ENCODE measurements around the gene SKOR2. TPM values are rescaled to one million over a fixed set of nuclear protein-coding genes. Genes with fewer than 3 reads are reported as not detected.
"Not testable (repeated sequence)": the region's sequence is repeated elsewhere in the genome, so short reads cannot be mapped to it uniquely, and the experiment has no call there.

SKOR2 gene
- total RNA-seq, 4 donors from 2014 or later, result not detected

GRCh38 chr18:47168913-47169312 lies 82.5 kb downstream of the SKOR2 start:
- ATAC-seq (no peak), DNase-seq (no peak)
- H3K36me3 ChIP-seq, result no peaks in the 10 kb centered on the region
- H3K4me3 ChIP-seq, result no peak overlapping the region
- in situ Hi-C loops (cut with MboI; ENCODE audit: low sequenced_read_pairs in 4 of 4) (no loop called here), intact Hi-C loops (cut with DNase I; ENCODE audit: low total_unique reads) (no loop called here)
- no peak for TF ChIP-seq POLR2A (IDR thresholded peaks at IDR 0.05)
- TF ChIP-seq CTCF (IDR thresholded peaks at IDR 0.05 in 4 of 5, conservative IDR thresholded peaks at IDR 0.05 in 1 of 5), result no peak
- peaks cover 0 to 21% of the 10 kb centered on the region in 2 donors for H3K4me1 ChIP-seq
- H3K9me3 ChIP-seq, result no peaks in the 10 kb centered on the region
- H3K27ac ChIP-seq, result no peak overlapping the region
- H3K27me3 ChIP-seq, result no peaks in the 10 kb centered on the region

- H3K27ac ChIP-seq, result no peak overlapping the region
- ATAC-seq, result no peak
- no peak for TF ChIP-seq CTCF (IDR thresholded peaks at IDR 0.05 in 4 of 5, conservative IDR thresholded peaks at IDR 0.05 in 1 of 5)
- TF ChIP-seq POLR2A (IDR thresholded peaks at IDR 0.05), result no peak
- intact Hi-C loops (cut with DNase I; ENCODE audit: low total_unique reads), result no loop called here
- H3K36me3 ChIP-seq, result no peaks in the 10 kb centered on the region
- in situ Hi-C loops (cut with MboI; ENCODE audit: low sequenced_read_pairs in 4 of 4), result no loop called here
- no peaks in the 10 kb centered on the region for H3K9me3 ChIP-seq
- no peak for DNase-seq
- H3K4me1 ChIP-seq, result peaks cover under 1 to 17% of the 10 kb centered on the region in 2 donors
- H3K27me3 ChIP-seq, result no peaks in the 10 kb centered on the region
- no peak overlapping the region for H3K4me3 ChIP-seq
Observed at GRCh38 chr18:47168509-47168908, 83.0 kb downstream of the SKOR2 start.

GRCh38 chr18:47166294-47166693 lies 85.2 kb downstream of the SKOR2 start:
- TF ChIP-seq CTCF (IDR thresholded peaks at IDR 0.05 in 4 of 5, conservative IDR thresholded peaks at IDR 0.05 in 1 of 5), result no peak
- no peak for TF ChIP-seq POLR2A (IDR thresholded peaks at IDR 0.05)

GRCh38 chr18:47163241-47163640 lies 88.2 kb downstream of the SKOR2 start:
- intact Hi-C loops (cut with DNase I; ENCODE audit: low total_unique reads) (no loop called here), in situ Hi-C loops (cut with MboI; ENCODE audit: low sequenced_read_pairs in 4 of 4) (no loop called here)
- no peak overlapping the region for H3K4me3 ChIP-seq
- no peaks in the 10 kb centered on the region for H3K27me3 ChIP-seq
- DNase-seq, result no peak
- H3K36me3 ChIP-seq, result no peaks in the 10 kb centered on the region
- ATAC-seq, result no peak
- no peaks in the 10 kb centered on the region for H3K9me3 ChIP-seq
- H3K27ac ChIP-seq, result no peak overlapping the region
- peaks cover 3 to 8% of the 10 kb centered on the region in 2 donors for H3K4me1 ChIP-seq
- TF ChIP-seq POLR2A (IDR thresholded peaks at IDR 0.05) (no peak), CTCF (IDR thresholded peaks at IDR 0.05 in 4 of 5, conservative IDR thresholded peaks at IDR 0.05 in 1 of 5) (no peak)

More at GRCh38 chr18:47166294-47166693, 85.2 kb downstream of the SKOR2 start:
- H3K9me3 ChIP-seq, result no peaks in the 10 kb centered on the region
- H3K36me3 ChIP-seq, result no peaks in the 10 kb centered on the region
- ATAC-seq, result no peak
- H3K27ac ChIP-seq, result peak overlapping the region in 1 of 4 donors; percentile 62
- peaks cover 3 to 8% of the 10 kb centered on the region in 2 donors for H3K4me1 ChIP-seq
- no peaks in the 10 kb centered on the region for H3K27me3 ChIP-seq
- DNase-seq, result no peak
- intact Hi-C loops (cut with DNase I; ENCODE audit: low total_unique reads), result loop anchor here (2.0 kb wide), 1 partner anchor 15 kb away; the partner anchor contains the start of gene HDHD2
- in situ Hi-C loops (cut with MboI; ENCODE audit: low sequenced_read_pairs in 4 of 4), result no loop called here
- no peak overlapping the region for H3K4me3 ChIP-seq

GRCh38 chr18:47160256-47160655 lies 91.2 kb downstream of the SKOR2 start:
- no peak for DNase-seq
- H3K36me3 ChIP-seq, result peaks cover 0 to 6% of the 10 kb centered on the region in 2 donors
- H3K27ac ChIP-seq, result no peak overlapping the region
- ATAC-seq, result no peak
- no peaks in the 10 kb centered on the region for H3K9me3 ChIP-seq
- intact Hi-C loops (cut with DNase I; ENCODE audit: low total_unique reads), result no loop called here
- no peak for TF ChIP-seq CTCF (IDR thresholded peaks at IDR 0.05 in 4 of 5, conservative IDR thresholded peaks at IDR 0.05 in 1 of 5)
- TF ChIP-seq POLR2A (IDR thresholded peaks at IDR 0.05), result no peak
- H3K4me3 ChIP-seq, result no peak overlapping the region
- H3K27me3 ChIP-seq, result no peaks in the 10 kb centered on the region
- in situ Hi-C loops (cut with MboI; ENCODE audit: low sequenced_read_pairs in 4 of 4), result no loop called here
- peaks cover 3 to 8% of the 10 kb centered on the region in 2 donors for H3K4me1 ChIP-seq

- DNase-seq; H3K4me1 ChIP-seq; in situ Hi-C loops (cut with MboI; ENCODE audit: low sequenced_read_pairs in 4 of 4); H3K9me3 ChIP-seq; intact Hi-C loops (cut with DNase I; ENCODE audit: low total_unique reads); ATAC-seq; H3K27me3 ChIP-seq; H3K4me3 ChIP-seq; H3K27ac ChIP-seq: not testable (repeated sequence)
- H3K36me3 ChIP-seq, result peaks cover 0 to 21% of the 10 kb centered on the region in 2 donors
Observed at GRCh38 chr18:47158404-47158803, 93.1 kb downstream of the SKOR2 start.
